Astrocyte (in vitro differentiated cells and primary cell): ENCODE results near the gene TMEM18. TPM values are rescaled to one million over a fixed set of nuclear protein-coding genes. Genes with fewer than 3 reads are reported as not detected.

Experiments used
- DNase-seq: peaks from one replicate; pipeline ENCODE4 v3.0.0-alpha.2; 2010; ENCODE audit warnings: low read depth
- FAIRE-seq: peaks from 2 replicates; lab custom pipeline; 2011; peaks lifted over from hg19 to GRCh38; lab: Jason Lieb, UNC
- H2AFZ ChIP-seq: 2 replicates; pipeline ENCODE4 v1.6.0; 2012; ENCODE audit warnings: low read depth, low read length, inconsistent platforms
- H3K27ac ChIP-seq: 2 replicates; pipeline ENCODE4 v1.5.1; 2011; ENCODE audit warnings: low read depth, low read length, inconsistent platforms
- H3K27me3 ChIP-seq: 2 replicates; pipeline ENCODE4 v1.6.0; 2011; ENCODE audit warnings: low read length, inconsistent platforms; ENCODE audit not compliant: insufficient read depth
- H3K36me3 ChIP-seq: 2 replicates; pipeline ENCODE4 v1.5.1; 2011; ENCODE audit warnings: low read length, inconsistent platforms; ENCODE audit not compliant: insufficient read depth
- H3K4me1 ChIP-seq: 2 replicates; pipeline ENCODE4 v1.5.1; 2011; ENCODE audit warnings: low read length, inconsistent platforms; ENCODE audit not compliant: insufficient read depth
- H3K4me2 ChIP-seq: 2 replicates; pipeline ENCODE4 v1.6.0; 2012; ENCODE audit warnings: low read length, inconsistent platforms
- H3K4me3 ChIP-seq: 2 replicates; pipeline ENCODE4 v1.5.1; 2011; ENCODE audit warnings: low read depth, mild to moderate bottlenecking, low read length, inconsistent platforms; ENCODE audit not compliant: insufficient read depth
- H3K79me2 ChIP-seq: 2 replicates; pipeline ENCODE4 v1.6.0; 2012; ENCODE audit warnings: mild to moderate bottlenecking, low read length, inconsistent platforms; ENCODE audit not compliant: insufficient read depth
- H3K9ac ChIP-seq: 2 replicates; pipeline ENCODE4 v1.6.0; 2012; ENCODE audit warnings: mild to moderate bottlenecking, low read length, inconsistent platforms
- H3K9me3 ChIP-seq: 2 replicates; pipeline ENCODE4 v1.5.1; 2012; ENCODE audit warnings: low read depth, mild to moderate bottlenecking, low read length, inconsistent platforms; ENCODE audit not compliant: insufficient read depth
- H4K20me1 ChIP-seq: 2 replicates; pipeline ENCODE4 v1.6.0; 2012; ENCODE audit warnings: low read length, inconsistent platforms; ENCODE audit not compliant: insufficient read depth
- H3K27ac Mint-ChIP-seq: one replicate; pipeline ENCODE4 v1.8.0; 2021; ENCODE audit warnings: mild to moderate bottlenecking, mixed read lengths; ENCODE audit not compliant: unreplicated experiment
- H3K27me3 Mint-ChIP-seq: one replicate; pipeline ENCODE4 v1.8.0; 2021; ENCODE audit warnings: low read depth, mixed read lengths; ENCODE audit not compliant: unreplicated experiment
- H3K36me3 Mint-ChIP-seq: one replicate; pipeline ENCODE4 v1.8.0; 2021; ENCODE audit warnings: low read depth, mixed read lengths; ENCODE audit not compliant: unreplicated experiment
- H3K4me1 Mint-ChIP-seq: one replicate; pipeline ENCODE4 v1.8.0; 2021; ENCODE audit warnings: low read depth, mixed read lengths; ENCODE audit not compliant: unreplicated experiment
- H3K4me3 Mint-ChIP-seq: one replicate; pipeline ENCODE4 v1.8.0; 2021; ENCODE audit warnings: mild to moderate bottlenecking, moderate library complexity, mixed read lengths; ENCODE audit not compliant: unreplicated experiment
- H3K9me3 Mint-ChIP-seq: one replicate; pipeline ENCODE4 v1.8.0; 2021; ENCODE audit warnings: mild to moderate bottlenecking, mixed read lengths; ENCODE audit not compliant: unreplicated experiment
- EZH2 ChIP-seq: IDR thresholded peaks from 2 replicates; pipeline ENCODE4 v1.6.1; 2012; ENCODE audit warnings: mild to moderate bottlenecking, low read length, inconsistent platforms; ENCODE audit not compliant: insufficient read depth
- total RNA-seq: library from RNA; stranded (reverse); gene quantifications from 2 replicates; pipeline ENCODE4 v1.2.1, GENCODE V29; 2021
- TF ChIP-seq, protein P1 (sequence below): IDR thresholded peaks from 2 replicates; pipeline ENCODE4 v1.5.1; 2011; ENCODE audit warnings: low read depth, mild to moderate bottlenecking, inconsistent platforms, low read length, moderate library complexity; ENCODE audit not compliant: insufficient read depth

The TMEM18 gene
- total RNA-seq, 1 donor from 2014 or later: 16.8 TPM

GRCh38 chr2:681312-681711 is 4.1 kb upstream of the TMEM18 start:
- no peak for DNase-seq
- no peaks in the 10 kb centered on the region for H3K27me3 ChIP-seq
- H3K27ac ChIP-seq: no peak overlapping the region
- H3K4me3 ChIP-seq: no peak overlapping the region
- H3K79me2 ChIP-seq: no peaks in the 10 kb centered on the region
- H3K9ac ChIP-seq: no peak overlapping the region
- peaks cover 38% of the 10 kb centered on the region for H3K9me3 Mint-ChIP-seq
- peaks cover 10% of the 10 kb centered on the region for H3K36me3 Mint-ChIP-seq
- H3K27ac Mint-ChIP-seq: no peak overlapping the region
- H3K9me3 ChIP-seq: peaks cover 11% of the 10 kb centered on the region
- FAIRE-seq: no peak
- TF ChIP-seq, protein P1, sequence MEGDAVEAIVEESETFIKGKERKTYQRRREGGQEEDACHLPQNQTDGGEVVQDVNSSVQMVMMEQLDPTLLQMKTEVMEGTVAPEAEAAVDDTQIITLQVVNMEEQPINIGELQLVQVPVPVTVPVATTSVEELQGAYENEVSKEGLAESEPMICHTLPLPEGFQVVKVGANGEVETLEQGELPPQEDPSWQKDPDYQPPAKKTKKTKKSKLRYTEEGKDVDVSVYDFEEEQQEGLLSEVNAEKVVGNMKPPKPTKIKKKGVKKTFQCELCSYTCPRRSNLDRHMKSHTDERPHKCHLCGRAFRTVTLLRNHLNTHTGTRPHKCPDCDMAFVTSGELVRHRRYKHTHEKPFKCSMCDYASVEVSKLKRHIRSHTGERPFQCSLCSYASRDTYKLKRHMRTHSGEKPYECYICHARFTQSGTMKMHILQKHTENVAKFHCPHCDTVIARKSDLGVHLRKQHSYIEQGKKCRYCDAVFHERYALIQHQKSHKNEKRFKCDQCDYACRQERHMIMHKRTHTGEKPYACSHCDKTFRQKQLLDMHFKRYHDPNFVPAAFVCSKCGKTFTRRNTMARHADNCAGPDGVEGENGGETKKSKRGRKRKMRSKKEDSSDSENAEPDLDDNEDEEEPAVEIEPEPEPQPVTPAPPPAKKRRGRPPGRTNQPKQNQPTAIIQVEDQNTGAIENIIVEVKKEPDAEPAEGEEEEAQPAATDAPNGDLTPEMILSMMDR: no peak
- no peak for TF ChIP-seq EZH2
- no peak overlapping the region for H3K4me2 ChIP-seq
- H4K20me1 ChIP-seq: no peaks in the 10 kb centered on the region
- H3K36me3 ChIP-seq: no peaks in the 10 kb centered on the region
- no peak overlapping the region for H3K4me3 Mint-ChIP-seq
- H3K27me3 Mint-ChIP-seq: no peaks in the 10 kb centered on the region
- no peak overlapping the region for H2AFZ ChIP-seq
- H3K4me1 Mint-ChIP-seq: no peaks in the 10 kb centered on the region
- H3K4me1 ChIP-seq: peaks cover 2% of the 10 kb centered on the region

- no peak for TF ChIP-seq EZH2
- TF ChIP-seq, protein P1: no peak
- Histone ChIP-seq H2AFZ (no peak overlapping the region), H3K4me3 (no peak overlapping the region), H3K27me3 (no peaks in the 10 kb centered on the region), H3K9ac (no peak overlapping the region), H3K4me2 (no peak overlapping the region), H3K4me1 (peaks cover 7% of the 10 kb centered on the region), H3K79me2 (peaks cover 3% of the 10 kb centered on the region), H3K27ac (no peak overlapping the region), H3K9me3 (peaks cover 3% of the 10 kb centered on the region), H4K20me1 (peaks cover 3% of the 10 kb centered on the region), H3K36me3 (no peaks in the 10 kb centered on the region)
- H3K27me3 Mint-ChIP-seq: no peaks in the 10 kb centered on the region
- H3K27ac Mint-ChIP-seq: no peak overlapping the region
- peaks cover 6% of the 10 kb centered on the region for H3K4me1 Mint-ChIP-seq
- no peak for DNase-seq
- no peak for FAIRE-seq
- H3K9me3 Mint-ChIP-seq: peaks cover 35% of the 10 kb centered on the region
- peaks cover 10% of the 10 kb centered on the region for H3K36me3 Mint-ChIP-seq
- H3K4me3 Mint-ChIP-seq: no peak overlapping the region
Observed at GRCh38 chr2:680496-680895, 3.3 kb upstream of the TMEM18 start.

DNA sequence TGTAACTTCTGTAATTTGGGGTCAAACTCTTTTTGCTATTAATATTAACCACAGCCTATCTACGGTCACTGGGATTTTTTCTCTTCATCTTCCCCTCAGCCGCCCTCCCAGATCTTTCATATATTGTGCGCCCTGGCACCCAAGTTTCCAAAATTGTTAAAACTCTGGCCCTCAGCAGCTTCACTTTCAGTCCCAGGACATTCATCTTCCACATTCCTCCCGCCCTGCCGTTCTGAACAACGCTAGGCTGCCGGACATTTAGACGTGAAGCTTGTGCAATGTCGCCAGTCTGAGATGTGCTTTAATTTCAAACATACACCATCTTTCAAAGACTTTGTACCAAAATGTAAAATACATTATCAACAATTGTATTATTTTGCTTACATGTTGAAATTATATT is 1.8 kb upstream of the TMEM18 start:
- H3K9ac ChIP-seq: no peak overlapping the region
- no peaks in the 10 kb centered on the region for H3K36me3 ChIP-seq
- peaks cover 14% of the 10 kb centered on the region for H3K79me2 ChIP-seq
- H3K4me2 ChIP-seq: no peak overlapping the region
- DNase-seq (no peak), FAIRE-seq (no peak)
- peaks cover 10% of the 10 kb centered on the region for H3K36me3 Mint-ChIP-seq
- no peaks in the 10 kb centered on the region for H3K27me3 Mint-ChIP-seq
- no peak for TF ChIP-seq EZH2
- TF ChIP-seq, protein P1: no peak
- peak overlapping the region; percentile 97 for H3K4me3 Mint-ChIP-seq
- H3K4me1 Mint-ChIP-seq: peaks cover 18% of the 10 kb centered on the region
- no peaks in the 10 kb centered on the region for H3K27me3 ChIP-seq
- peaks cover 18% of the 10 kb centered on the region for H4K20me1 ChIP-seq
- peak overlapping the region; percentile 76 for H3K27ac Mint-ChIP-seq
- H3K4me1 ChIP-seq: peaks cover 22% of the 10 kb centered on the region
- no peak overlapping the region for H3K4me3 ChIP-seq
- H2AFZ ChIP-seq: no peak overlapping the region
- H3K27ac ChIP-seq: no peak overlapping the region
- H3K9me3 Mint-ChIP-seq: peaks cover 21% of the 10 kb centered on the region
- no peaks in the 10 kb centered on the region for H3K9me3 ChIP-seq
